Memory B cell (primary cell): ENCODE results near the gene NAV3.

Source experiments
- ATAC-seq: fragments of 150-1000 bp; cut with Tn5 transposase; 2 replicates; pipeline ENCODE4 v1.10.0; 2021; ENCODE audit warnings: low read depth, mild to moderate bottlenecking, moderate library complexity
- DNase-seq, 2 donors: peaks; one replicate each; pipeline ENCODE4 v3.0.0; 2022; ENCODE audit warnings: low spot score in 2 of 2
- H3K27ac Mint-ChIP-seq: one replicate; pipeline ENCODE4 v1.8.0; 2022; ENCODE audit warnings: mild to moderate bottlenecking, moderate library complexity, mixed read lengths
- H3K27me3 Mint-ChIP-seq: one replicate; pipeline ENCODE4 v1.8.0; 2022; ENCODE audit warnings: mixed read lengths
- H3K36me3 Mint-ChIP-seq: one replicate; pipeline ENCODE4 v1.8.0; 2022; ENCODE audit warnings: mild to moderate bottlenecking, mixed read lengths
- H3K4me1 Mint-ChIP-seq: one replicate; pipeline ENCODE4 v1.8.0; 2022; ENCODE audit warnings: mixed read lengths
- H3K4me3 Mint-ChIP-seq: one replicate; pipeline ENCODE4 v1.8.0; 2022; ENCODE audit warnings: mild to moderate bottlenecking, moderate library complexity, mixed read lengths
- H3K9me3 Mint-ChIP-seq: one replicate; pipeline ENCODE4 v1.8.0; 2022; ENCODE audit warnings: mixed read lengths

The NAV3 gene

GRCh38 chr12:77861317-77861716 lies 30.6 kb downstream of the NAV3 start:
- no peak for ATAC-seq
- Mint-ChIP-seq H3K9me3 (no peaks in the 10 kb centered on the region), H3K27me3 (no peaks in the 10 kb centered on the region)

GRCh38 chr12:77865178-77865577 lies 34.5 kb downstream of the NAV3 start:
- H3K36me3 Mint-ChIP-seq: no peaks in the 10 kb centered on the region
- no peaks in the 10 kb centered on the region for H3K9me3 Mint-ChIP-seq
- H3K4me1 Mint-ChIP-seq: no peaks in the 10 kb centered on the region
- no peak overlapping the region for H3K4me3 Mint-ChIP-seq
- H3K27me3 Mint-ChIP-seq: no peaks in the 10 kb centered on the region
- H3K27ac Mint-ChIP-seq: no peak overlapping the region
- DNase-seq: no peak
- no peak for ATAC-seq

More at GRCh38 chr12:77861317-77861716, 30.6 kb downstream of the NAV3 start:
- H3K4me1 Mint-ChIP-seq: no peaks in the 10 kb centered on the region
- H3K36me3 Mint-ChIP-seq: no peaks in the 10 kb centered on the region
- no peak overlapping the region for H3K4me3 Mint-ChIP-seq
- DNase-seq: no peak
- no peak overlapping the region for H3K27ac Mint-ChIP-seq

- Mint-ChIP-seq H3K27ac (no peak overlapping the region), H3K36me3 (no peaks in the 10 kb centered on the region), H3K4me1 (no peaks in the 10 kb centered on the region), H3K9me3 (no peaks in the 10 kb centered on the region), H3K27me3 (no peaks in the 10 kb centered on the region), H3K4me3 (no peak overlapping the region)
- ATAC-seq (no peak), DNase-seq (no peak)
Measured at GRCh38 chr12:77878901-77879300, 48.2 kb downstream of the NAV3 start.

GRCh38 chr12:77882709-77883108 lies 52.0 kb downstream of the NAV3 start:
- no peaks in the 10 kb centered on the region for H3K4me1 Mint-ChIP-seq
- H3K9me3 Mint-ChIP-seq: peaks cover 1% of the 10 kb centered on the region
- H3K4me3 Mint-ChIP-seq: no peak overlapping the region
- ATAC-seq: no peak
- H3K27me3 Mint-ChIP-seq: no peaks in the 10 kb centered on the region
- H3K36me3 Mint-ChIP-seq: no peaks in the 10 kb centered on the region
- no peak for DNase-seq
- H3K27ac Mint-ChIP-seq: no peak overlapping the region

GRCh38 chr12:77888611-77889010 lies 57.9 kb downstream of the NAV3 start:
- Mint-ChIP-seq H3K27me3 (peaks cover 2% of the 10 kb centered on the region), H3K27ac (no peak overlapping the region), H3K4me3 (no peak overlapping the region), H3K36me3 (no peaks in the 10 kb centered on the region), H3K4me1 (no peaks in the 10 kb centered on the region), H3K9me3 (peaks cover 1% of the 10 kb centered on the region)
- ATAC-seq (no peak), DNase-seq (no peak)

GRCh38 chr12:77891518-77892147 lies 60.9 kb downstream of the NAV3 start:
- Mint-ChIP-seq H3K4me3 (no peak overlapping the region), H3K4me1 (no peaks in the 10 kb centered on the region), H3K27ac (no peak overlapping the region), H3K36me3 (no peaks in the 10 kb centered on the region), H3K9me3 (no peaks in the 10 kb centered on the region), H3K27me3 (peaks cover 2% of the 10 kb centered on the region)
- no peak for DNase-seq
- no peak for ATAC-seq

GRCh38 chr12:77893918-77894317 lies 63.2 kb downstream of the NAV3 start:
- Mint-ChIP-seq H3K27ac (no peak overlapping the region), H3K9me3 (no peaks in the 10 kb centered on the region), H3K27me3 (peaks cover under 1% of the 10 kb centered on the region), H3K4me1 (no peaks in the 10 kb centered on the region), H3K36me3 (no peaks in the 10 kb centered on the region), H3K4me3 (no peak overlapping the region)
- no peak for ATAC-seq
- DNase-seq: no peak

GRCh38 chr12:77894556-77894955 lies 63.9 kb downstream of the NAV3 start:
- Mint-ChIP-seq H3K9me3 (no peaks in the 10 kb centered on the region), H3K27me3 (no peaks in the 10 kb centered on the region), H3K36me3 (no peaks in the 10 kb centered on the region), H3K4me3 (no peak overlapping the region), H3K4me1 (no peaks in the 10 kb centered on the region), H3K27ac (no peak overlapping the region)
- DNase-seq (no peak), ATAC-seq (no peak)

- no peak for ATAC-seq
- no peaks in the 10 kb centered on the region for H3K4me1 Mint-ChIP-seq
- H3K9me3 Mint-ChIP-seq: no peaks in the 10 kb centered on the region
Measured at GRCh38 chr12:77895699-77896098, 65.0 kb downstream of the NAV3 start.

GRCh38 chr12:77907936-77908335 lies 77.2 kb downstream of the NAV3 start:
- peaks cover 2% of the 10 kb centered on the region for H3K9me3 Mint-ChIP-seq
- DNase-seq (no peak), ATAC-seq (no peak)
- no peak overlapping the region for H3K4me3 Mint-ChIP-seq
- no peaks in the 10 kb centered on the region for H3K36me3 Mint-ChIP-seq
- no peaks in the 10 kb centered on the region for H3K27me3 Mint-ChIP-seq
- no peaks in the 10 kb centered on the region for H3K4me1 Mint-ChIP-seq
- no peak overlapping the region for H3K27ac Mint-ChIP-seq

More at GRCh38 chr12:77895699-77896098, 65.0 kb downstream of the NAV3 start:
- DNase-seq: no peak
- no peaks in the 10 kb centered on the region for H3K36me3 Mint-ChIP-seq
- no peak overlapping the region for H3K4me3 Mint-ChIP-seq
- no peak overlapping the region for H3K27ac Mint-ChIP-seq
- no peaks in the 10 kb centered on the region for H3K27me3 Mint-ChIP-seq

GRCh38 chr12:77914081-77914488 lies 83.4 kb downstream of the NAV3 start:
- ATAC-seq (no peak), DNase-seq (no peak)
- Mint-ChIP-seq H3K36me3 (no peaks in the 10 kb centered on the region), H3K9me3 (peaks cover 2% of the 10 kb centered on the region), H3K27me3 (peaks cover 5% of the 10 kb centered on the region), H3K4me1 (no peaks in the 10 kb centered on the region), H3K4me3 (no peak overlapping the region), H3K27ac (no peak overlapping the region)

- no peaks in the 10 kb centered on the region for H3K4me1 Mint-ChIP-seq
- peaks cover 5% of the 10 kb centered on the region for H3K27me3 Mint-ChIP-seq
- H3K9me3 Mint-ChIP-seq: no peaks in the 10 kb centered on the region
- DNase-seq (no peak), ATAC-seq (no peak)
- H3K27ac Mint-ChIP-seq: no peak overlapping the region
- H3K4me3 Mint-ChIP-seq: no peak overlapping the region
- H3K36me3 Mint-ChIP-seq: no peaks in the 10 kb centered on the region
Measured at GRCh38 chr12:77915071-77915600, 84.4 kb downstream of the NAV3 start.

GRCh38 chr12:77916276-77916675 lies 85.6 kb downstream of the NAV3 start:
- DNase-seq (no peak), ATAC-seq (no peak)
- H3K27me3 Mint-ChIP-seq: peaks cover 5% of the 10 kb centered on the region
- H3K36me3 Mint-ChIP-seq: no peaks in the 10 kb centered on the region
- H3K4me3 Mint-ChIP-seq: no peak overlapping the region
- no peak overlapping the region for H3K27ac Mint-ChIP-seq
- H3K4me1 Mint-ChIP-seq: no peaks in the 10 kb centered on the region
- H3K9me3 Mint-ChIP-seq: no peaks in the 10 kb centered on the region

GRCh38 chr12:77918046-77918445 lies 87.4 kb downstream of the NAV3 start:
- no peak for ATAC-seq
- no peak for DNase-seq

GRCh38 chr12:77919450-77919849 lies 88.8 kb downstream of the NAV3 start:
- Mint-ChIP-seq H3K27me3 (peaks cover 7% of the 10 kb centered on the region), H3K36me3 (no peaks in the 10 kb centered on the region), H3K4me1 (no peaks in the 10 kb centered on the region), H3K4me3 (no peak overlapping the region), H3K27ac (no peak overlapping the region), H3K9me3 (no peaks in the 10 kb centered on the region)
- no peak for DNase-seq
- ATAC-seq: no peak

More at GRCh38 chr12:77918046-77918445, 87.4 kb downstream of the NAV3 start:
- Mint-ChIP-seq H3K4me3 (no peak overlapping the region), H3K4me1 (no peaks in the 10 kb centered on the region), H3K36me3 (no peaks in the 10 kb centered on the region), H3K27ac (no peak overlapping the region), H3K27me3 (peaks cover 7% of the 10 kb centered on the region), H3K9me3 (no peaks in the 10 kb centered on the region)
